Astrocyte (in vitro differentiated cells and primary cell): Measurements from ENCODE around the gene LDLRAD4. TPM values are rescaled to one million over a fixed set of nuclear protein-coding genes. Genes with fewer than 3 reads are reported as not detected.

Experiments
- DNase-seq: peaks from one replicate; pipeline ENCODE4 v3.0.0-alpha.2; 2010; ENCODE audit warnings: low read depth
- FAIRE-seq: peaks from 2 replicates; lab custom pipeline; 2011; peaks lifted over from hg19 to GRCh38; lab: Jason Lieb, UNC
- H2AFZ ChIP-seq: 2 replicates; pipeline ENCODE4 v1.6.0; 2012; ENCODE audit warnings: low read depth, low read length, inconsistent platforms
- H3K27ac ChIP-seq: 2 replicates; pipeline ENCODE4 v1.5.1; 2011; ENCODE audit warnings: low read depth, low read length, inconsistent platforms
- H3K27me3 ChIP-seq: 2 replicates; pipeline ENCODE4 v1.6.0; 2011; ENCODE audit warnings: low read length, inconsistent platforms; ENCODE audit not compliant: insufficient read depth
- H3K36me3 ChIP-seq: 2 replicates; pipeline ENCODE4 v1.5.1; 2011; ENCODE audit warnings: low read length, inconsistent platforms; ENCODE audit not compliant: insufficient read depth
- H3K4me1 ChIP-seq: 2 replicates; pipeline ENCODE4 v1.5.1; 2011; ENCODE audit warnings: low read length, inconsistent platforms; ENCODE audit not compliant: insufficient read depth
- H3K4me2 ChIP-seq: 2 replicates; pipeline ENCODE4 v1.6.0; 2012; ENCODE audit warnings: low read length, inconsistent platforms
- H3K4me3 ChIP-seq: 2 replicates; pipeline ENCODE4 v1.5.1; 2011; ENCODE audit warnings: low read depth, mild to moderate bottlenecking, low read length, inconsistent platforms; ENCODE audit not compliant: insufficient read depth
- H3K79me2 ChIP-seq: 2 replicates; pipeline ENCODE4 v1.6.0; 2012; ENCODE audit warnings: mild to moderate bottlenecking, low read length, inconsistent platforms; ENCODE audit not compliant: insufficient read depth
- H3K9ac ChIP-seq: 2 replicates; pipeline ENCODE4 v1.6.0; 2012; ENCODE audit warnings: mild to moderate bottlenecking, low read length, inconsistent platforms
- H3K9me3 ChIP-seq: 2 replicates; pipeline ENCODE4 v1.5.1; 2012; ENCODE audit warnings: low read depth, mild to moderate bottlenecking, low read length, inconsistent platforms; ENCODE audit not compliant: insufficient read depth
- H4K20me1 ChIP-seq: 2 replicates; pipeline ENCODE4 v1.6.0; 2012; ENCODE audit warnings: low read length, inconsistent platforms; ENCODE audit not compliant: insufficient read depth
- H3K27ac Mint-ChIP-seq: one replicate; pipeline ENCODE4 v1.8.0; 2021; ENCODE audit warnings: mild to moderate bottlenecking, mixed read lengths; ENCODE audit not compliant: unreplicated experiment
- H3K27me3 Mint-ChIP-seq: one replicate; pipeline ENCODE4 v1.8.0; 2021; ENCODE audit warnings: low read depth, mixed read lengths; ENCODE audit not compliant: unreplicated experiment
- H3K36me3 Mint-ChIP-seq: one replicate; pipeline ENCODE4 v1.8.0; 2021; ENCODE audit warnings: low read depth, mixed read lengths; ENCODE audit not compliant: unreplicated experiment
- H3K4me1 Mint-ChIP-seq: one replicate; pipeline ENCODE4 v1.8.0; 2021; ENCODE audit warnings: low read depth, mixed read lengths; ENCODE audit not compliant: unreplicated experiment
- H3K4me3 Mint-ChIP-seq: one replicate; pipeline ENCODE4 v1.8.0; 2021; ENCODE audit warnings: mild to moderate bottlenecking, moderate library complexity, mixed read lengths; ENCODE audit not compliant: unreplicated experiment
- H3K9me3 Mint-ChIP-seq: one replicate; pipeline ENCODE4 v1.8.0; 2021; ENCODE audit warnings: mild to moderate bottlenecking, mixed read lengths; ENCODE audit not compliant: unreplicated experiment
- CTCF ChIP-seq: IDR thresholded peaks from 2 replicates; pipeline ENCODE4 v1.5.1; 2011; ENCODE audit warnings: low read depth, mild to moderate bottlenecking, inconsistent platforms, low read length, moderate library complexity; ENCODE audit not compliant: insufficient read depth
- EZH2 ChIP-seq: IDR thresholded peaks from 2 replicates; pipeline ENCODE4 v1.6.1; 2012; ENCODE audit warnings: mild to moderate bottlenecking, low read length, inconsistent platforms; ENCODE audit not compliant: insufficient read depth
- total RNA-seq: library from RNA; stranded (reverse); gene quantifications from 2 replicates; pipeline ENCODE4 v1.2.1, GENCODE V29; 2021

Gene LDLRAD4
- total RNA-seq, 1 donor from 2014 or later = 26.0 TPM

GRCh38 chr18:13630716-13631268, 412.2 kb downstream of the LDLRAD4 start:
- no peak for DNase-seq
- Mint-ChIP-seq H3K4me1 (peaks cover 14% of the 10 kb centered on the region), H3K27me3 (peaks cover 15% of the 10 kb centered on the region), H3K4me3 (no peak overlapping the region), H3K9me3 (no peaks in the 10 kb centered on the region), H3K27ac (no peak overlapping the region), H3K36me3 (peaks cover 3% of the 10 kb centered on the region)
- peaks cover 3% of the 10 kb centered on the region for H3K27me3 ChIP-seq
- H3K79me2 ChIP-seq = no peaks in the 10 kb centered on the region
- H3K4me2 ChIP-seq = no peak overlapping the region
- H3K9me3 ChIP-seq = peaks cover 9% of the 10 kb centered on the region
- H3K4me3 ChIP-seq = no peak overlapping the region
- H3K36me3 ChIP-seq = no peaks in the 10 kb centered on the region
- H4K20me1 ChIP-seq = no peaks in the 10 kb centered on the region
- no peak for TF ChIP-seq CTCF
- no peak for TF ChIP-seq EZH2
- H3K9ac ChIP-seq = no peak overlapping the region
- no peak for FAIRE-seq
- no peaks in the 10 kb centered on the region for H3K4me1 ChIP-seq
- no peak overlapping the region for H3K27ac ChIP-seq
- no peak overlapping the region for H2AFZ ChIP-seq

- Mint-ChIP-seq H3K4me1 (peaks cover 14% of the 10 kb centered on the region), H3K36me3 (peaks cover 3% of the 10 kb centered on the region), H3K27me3 (peaks cover 3% of the 10 kb centered on the region), H3K4me3 (no peak overlapping the region), H3K27ac (no peak overlapping the region), H3K9me3 (no peaks in the 10 kb centered on the region)
- no peaks in the 10 kb centered on the region for H3K79me2 ChIP-seq
- H3K4me1 ChIP-seq = no peaks in the 10 kb centered on the region
- H2AFZ ChIP-seq = no peak overlapping the region
- H3K4me2 ChIP-seq = no peak overlapping the region
- H3K27ac ChIP-seq = no peak overlapping the region
- peaks cover 9% of the 10 kb centered on the region for H3K9me3 ChIP-seq
- TF ChIP-seq EZH2 (no peak), CTCF (no peak)
- DNase-seq (no peak), FAIRE-seq (no peak)
- H3K36me3 ChIP-seq = no peaks in the 10 kb centered on the region
- no peak overlapping the region for H3K4me3 ChIP-seq
- H3K9ac ChIP-seq = no peak overlapping the region
- no peaks in the 10 kb centered on the region for H4K20me1 ChIP-seq
- H3K27me3 ChIP-seq = peaks cover under 1% of the 10 kb centered on the region
Observed at GRCh38 chr18:13633700-13634099, 415.1 kb downstream of the LDLRAD4 start.

GRCh38 chr18:13635046-13635445, 416.5 kb downstream of the LDLRAD4 start:
- no peak for FAIRE-seq
- TF ChIP-seq CTCF (no peak), EZH2 (no peak)
- no peaks in the 10 kb centered on the region for H3K9me3 Mint-ChIP-seq

More at GRCh38 chr18:13635046-13635445, 416.5 kb downstream of the LDLRAD4 start:
- Histone ChIP-seq H4K20me1 (no peaks in the 10 kb centered on the region), H3K27ac (no peak overlapping the region), H3K27me3 (peaks cover 5% of the 10 kb centered on the region), H3K4me2 (no peak overlapping the region), H3K4me3 (no peak overlapping the region), H2AFZ (no peak overlapping the region), H3K36me3 (no peaks in the 10 kb centered on the region), H3K4me1 (no peaks in the 10 kb centered on the region), H3K9ac (no peak overlapping the region), H3K79me2 (no peaks in the 10 kb centered on the region), H3K9me3 (peaks cover 9% of the 10 kb centered on the region)
- Mint-ChIP-seq H3K27me3 (peaks cover 1% of the 10 kb centered on the region), H3K27ac (no peak overlapping the region), H3K36me3 (peaks cover 3% of the 10 kb centered on the region), H3K4me1 (peaks cover 4% of the 10 kb centered on the region), H3K4me3 (no peak overlapping the region)
- DNase-seq = no peak
